Anterior cingulate cortex (tissue), 58 donors: Measurements from ENCODE around the gene PLEKHM3.
A peak's percentile ranks its signal among the peaks of the same experiment; 100 is the strongest.

Experiments
- DNase-seq, 58 donors: peaks; one replicate each; lab custom pipeline; 2025; lab: John Stamatoyannopoulos, UW

Gene PLEKHM3

GRCh38 chr2:207869784-207870778 lies 155.2 kb downstream of the PLEKHM3 start:
- no peak for DNase-seq

DNA sequence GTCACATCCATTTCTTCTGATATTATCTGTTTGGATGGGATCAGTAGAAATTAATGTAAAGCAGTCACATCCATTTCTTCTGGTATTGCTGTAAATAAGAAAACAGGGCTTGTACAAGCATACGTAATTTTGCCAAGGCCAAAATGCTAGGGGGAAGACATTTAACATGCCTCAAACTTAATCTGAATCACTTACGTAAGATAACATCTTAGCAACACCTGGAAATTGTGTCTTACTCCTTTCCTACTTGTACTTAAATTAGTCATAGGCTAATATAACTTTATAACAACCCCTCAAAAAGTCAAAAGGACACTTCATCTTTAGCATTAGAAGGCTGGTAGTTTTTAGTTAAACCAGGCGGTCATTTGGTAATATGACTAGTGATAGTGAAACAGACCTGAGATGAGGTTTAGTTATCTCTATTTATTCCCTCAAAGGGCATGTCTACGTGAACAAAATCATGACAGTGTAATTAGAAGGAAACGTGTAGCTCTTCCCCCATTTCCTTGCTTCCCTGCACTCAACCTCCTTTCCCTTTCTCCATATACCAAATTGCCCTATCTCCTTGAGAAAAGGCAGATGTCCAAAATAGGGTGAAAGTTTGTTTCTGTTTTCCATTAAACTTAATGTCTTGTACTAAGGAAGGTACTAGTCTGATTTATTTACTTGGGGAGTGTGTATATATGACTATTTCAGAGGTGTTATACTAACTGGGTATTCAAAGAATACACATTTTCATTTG lies 156.3 kb downstream of the PLEKHM3 start:
- DNase-seq, result no peak

GRCh38 chr2:207867905-207868304 lies 157.4 kb downstream of the PLEKHM3 start:
- DNase-seq, result no peak

- no peak for DNase-seq
Observed at GRCh38 chr2:207867056-207867455, 158.3 kb downstream of the PLEKHM3 start.

DNA sequence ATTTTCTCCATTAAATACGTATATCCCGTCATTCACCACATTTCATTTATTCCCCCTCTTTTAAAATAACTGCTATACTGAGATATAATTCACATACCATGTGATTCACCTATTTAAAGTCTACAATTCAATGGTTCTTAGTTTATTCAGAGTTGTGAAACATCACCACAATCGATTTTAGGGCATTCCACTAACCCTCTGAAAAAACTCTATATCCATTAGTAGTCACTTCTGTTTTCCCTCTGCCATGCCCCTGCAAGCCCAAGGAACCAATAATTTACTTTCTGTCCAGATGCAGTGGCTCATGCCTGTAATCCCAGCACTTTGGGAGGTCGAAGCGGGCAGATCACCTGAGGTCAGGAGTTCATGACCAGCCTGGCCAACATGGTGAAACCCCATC lies 160.1 kb downstream of the PLEKHM3 start:
- DNase-seq, result no peak

DNA sequence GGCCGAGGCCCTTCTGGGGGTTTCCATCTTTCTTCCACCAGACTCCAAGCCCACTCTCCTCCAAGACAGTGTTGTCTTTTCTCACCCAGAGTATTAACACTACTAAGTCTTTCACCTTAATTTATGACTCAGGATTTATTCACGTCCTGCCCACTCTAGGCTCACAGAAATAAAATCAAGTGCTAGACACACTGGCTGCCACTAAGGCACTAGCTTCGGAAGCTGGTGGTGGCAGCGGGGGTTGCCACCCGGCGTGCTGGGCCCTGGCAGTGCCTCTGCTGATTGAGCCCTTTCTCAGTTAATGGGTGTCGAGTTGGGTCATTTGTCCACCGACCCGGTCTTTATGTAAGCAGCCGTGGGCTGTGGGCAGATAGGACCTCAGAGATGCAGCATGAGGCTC lies 162.0 kb downstream of the PLEKHM3 start:
- DNase-seq, result no peak

GRCh38 chr2:207861789-207862188 lies 163.5 kb downstream of the PLEKHM3 start:
- no peak for DNase-seq

DNA sequence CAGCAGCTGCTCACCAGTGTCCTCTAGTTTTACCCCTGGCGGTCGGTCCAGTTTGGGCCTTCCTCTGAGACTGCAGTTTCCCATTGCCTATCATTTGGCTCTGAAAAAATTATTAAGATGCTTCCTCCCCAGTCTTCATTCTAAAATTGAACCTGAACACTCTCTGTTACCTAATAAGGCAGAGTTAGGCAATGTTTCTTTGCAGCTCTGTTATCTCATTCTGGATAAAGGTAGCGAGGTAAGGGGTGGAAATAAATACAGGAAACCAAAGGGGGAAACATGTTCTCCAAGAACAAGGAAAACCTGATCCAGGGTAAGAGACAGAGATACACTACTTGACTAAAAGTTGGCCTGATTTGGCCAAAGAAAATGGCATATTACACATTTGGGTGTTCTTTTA lies 164.6 kb downstream of the PLEKHM3 start:
- DNase-seq, result no peak

DNA sequence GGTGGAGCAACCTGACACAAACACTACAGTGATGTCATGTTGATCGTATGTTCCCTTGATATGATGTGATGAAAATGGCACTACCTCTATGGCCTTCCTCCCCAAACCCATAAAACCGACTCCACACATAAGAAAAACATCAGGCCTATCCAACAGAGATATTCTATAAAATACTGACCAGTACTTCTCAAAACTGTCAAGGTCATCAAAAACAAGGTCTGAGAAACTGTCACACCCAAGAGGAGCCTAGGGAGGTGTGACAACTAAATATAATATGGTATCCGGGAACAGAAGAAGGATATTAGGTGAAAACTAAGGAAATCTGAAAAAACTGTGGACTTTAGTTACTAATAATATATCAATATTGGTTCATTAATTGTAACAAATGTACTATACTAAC lies 169.7 kb downstream of the PLEKHM3 start:
- no peak for DNase-seq

DNA sequence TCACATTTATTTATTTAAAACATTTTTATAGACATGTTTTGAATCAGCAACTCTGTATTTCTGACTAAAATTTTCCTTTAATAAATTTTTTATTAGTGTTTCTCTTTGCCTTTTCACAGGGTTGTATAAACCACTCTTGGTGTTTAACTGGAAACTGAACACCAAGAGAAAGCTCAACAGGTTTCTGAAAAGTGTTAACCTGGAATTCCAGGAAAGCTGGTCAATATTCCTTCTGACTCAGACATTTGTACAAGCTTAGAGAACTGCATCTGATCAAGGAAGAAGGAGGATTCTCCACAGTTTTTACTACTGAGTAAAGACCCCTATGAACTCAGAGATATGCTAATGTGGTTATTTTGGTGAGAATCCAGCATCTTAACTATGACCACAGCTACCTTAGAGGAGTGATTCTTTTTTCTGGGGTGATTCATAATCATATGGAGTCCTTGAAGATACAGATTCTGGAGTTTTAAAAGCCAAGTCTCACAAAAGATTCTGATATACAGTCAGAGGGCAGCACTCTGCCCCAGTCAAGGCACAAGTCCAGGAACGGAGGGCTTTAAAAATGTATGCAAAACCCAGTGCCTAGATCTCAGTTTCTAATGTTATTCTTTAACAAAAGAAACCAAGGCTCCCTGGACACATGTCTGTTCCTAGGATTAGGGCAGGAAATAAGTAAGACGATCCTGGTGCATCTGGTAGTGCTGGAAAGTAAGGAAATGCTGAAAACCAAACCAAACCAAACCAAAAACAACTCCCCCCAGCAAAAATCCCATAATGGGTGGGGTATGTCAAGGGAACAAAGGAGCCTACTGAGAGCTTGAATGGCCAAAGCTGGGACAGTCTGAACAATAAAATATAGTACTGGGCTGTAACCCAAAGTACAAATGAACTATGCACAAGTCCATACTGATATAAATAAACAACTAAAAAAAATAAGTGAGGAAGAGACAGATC lies 170.6 kb downstream of the PLEKHM3 start:
- peak in 2 of 58 donors; percentile 10 to 11 for DNase-seq

- DNase-seq, result no peak
Observed at GRCh38 chr2:207852791-207853190, 172.5 kb downstream of the PLEKHM3 start.

DNA sequence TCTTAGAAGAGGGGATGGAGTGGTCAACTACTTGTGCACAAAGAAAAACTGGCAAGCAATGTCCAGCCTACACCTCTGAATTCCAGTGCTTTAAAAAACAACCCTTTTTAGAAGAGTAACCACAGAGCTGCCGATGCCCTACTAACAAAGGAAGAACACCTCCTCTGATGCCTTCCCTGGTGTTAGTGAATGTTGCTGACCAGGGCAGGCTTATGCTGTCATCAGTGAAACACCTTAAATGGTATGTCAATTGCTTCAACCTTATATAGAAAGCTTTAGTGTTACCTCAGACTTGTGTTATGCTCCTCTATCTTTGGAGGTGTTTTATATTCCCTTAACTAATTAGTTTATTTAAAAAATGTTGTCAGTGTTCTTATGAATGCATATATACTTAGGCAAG lies 175.9 kb downstream of the PLEKHM3 start:
- no peak for DNase-seq

DNA sequence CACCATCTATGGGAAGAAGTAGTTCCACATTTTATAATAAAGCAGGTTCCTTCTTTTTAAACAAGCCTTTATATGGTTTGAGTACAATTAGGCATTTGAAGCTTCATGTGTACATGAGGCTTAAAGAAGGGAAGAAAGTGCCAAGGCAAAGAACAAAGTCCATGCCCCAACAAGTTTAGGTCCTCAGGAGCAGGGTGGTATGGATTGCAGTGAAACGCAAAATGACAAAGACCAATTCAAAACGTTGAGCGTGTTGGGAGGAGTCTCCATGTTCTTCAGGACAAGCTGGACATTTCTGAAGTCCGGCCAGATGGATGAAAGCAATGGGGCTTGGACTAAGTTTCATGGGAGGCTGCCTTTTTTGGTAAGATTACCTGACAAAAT lies 176.8 kb downstream of the PLEKHM3 start:
- DNase-seq, result no peak

GRCh38 chr2:207847807-207848544 lies 177.4 kb downstream of the PLEKHM3 start:
- no peak for DNase-seq

- no peak for DNase-seq
Observed at GRCh38 chr2:207847098-207847806, 178.1 kb downstream of the PLEKHM3 start.

DNA sequence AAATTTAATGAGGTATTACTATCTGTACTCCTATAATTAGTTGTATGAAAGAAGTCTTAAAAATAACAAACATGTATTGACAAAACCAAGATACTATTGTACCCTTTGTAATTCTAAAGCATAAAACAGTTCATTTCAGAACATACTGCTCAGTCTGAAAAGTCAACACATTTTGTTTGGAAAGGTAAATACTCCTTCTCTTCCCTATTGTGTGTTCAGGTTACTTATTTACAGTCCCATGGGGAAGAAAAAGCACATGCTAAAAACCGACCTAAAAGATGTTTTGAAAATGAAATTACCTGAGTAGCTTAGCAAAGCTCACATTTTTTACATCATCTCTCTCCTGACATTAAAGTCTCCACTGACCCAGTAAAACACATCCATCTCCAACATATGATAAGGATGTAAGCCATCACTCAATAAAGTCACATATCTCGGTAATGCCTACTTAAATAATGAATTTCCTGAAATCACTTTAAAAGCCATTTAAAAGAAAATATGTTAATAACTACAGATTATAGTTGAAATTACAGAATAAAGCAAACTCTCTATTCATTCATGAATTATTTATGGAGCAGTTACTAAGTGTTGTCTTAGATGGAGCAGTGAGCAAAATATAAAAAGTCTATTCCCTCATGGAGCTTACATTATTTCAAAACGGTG lies 180.0 kb downstream of the PLEKHM3 start:
- no peak for DNase-seq

- no peak for DNase-seq
Observed at GRCh38 chr2:207844648-207845047, 180.7 kb downstream of the PLEKHM3 start.

GRCh38 chr2:207840101-207840500 lies 185.2 kb downstream of the PLEKHM3 start:
- no peak for DNase-seq

DNA sequence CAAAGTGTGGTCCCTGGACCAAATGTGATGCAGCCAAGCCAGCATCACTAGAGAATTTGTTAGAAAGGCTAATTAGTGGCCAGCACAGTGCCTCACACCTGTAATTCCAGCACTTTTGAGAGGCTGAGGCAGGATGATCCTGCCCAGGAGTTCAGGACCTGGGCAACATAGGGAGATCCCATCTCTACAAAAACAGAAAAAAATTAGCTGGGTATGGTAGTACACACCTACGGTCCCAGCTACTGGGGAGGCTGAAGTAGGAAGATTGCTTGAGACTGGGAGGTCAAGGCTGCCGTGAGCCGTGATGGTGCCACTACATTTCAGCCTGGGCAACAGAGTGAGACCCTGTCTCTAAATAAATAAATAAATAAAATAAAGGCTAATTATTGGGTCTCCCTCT lies 185.8 kb downstream of the PLEKHM3 start:
- no peak for DNase-seq
